ENCODE measurements around the gene DMKN.

- TF ChIP-seq CTCF (IDR thresholded peaks at IDR 0.05) (no peak), POLR2A (IDR thresholded peaks at IDR 0.05) (no peak), POLR2AphosphoS5 (IDR thresholded peaks at IDR 0.05) (no peak)
Observed at GRCh38 chr19:35540356-35540927, 27.0 kb upstream of the DMKN start.
